KMS-11 (cell line): Measurements from ENCODE around the gene NR2E1.

Source experiments
- H2AFZ ChIP-seq: fragments of 200-600 bp; sonication (generic); 2 replicates; pipeline ENCODE4 v1.6.1; 2016; ENCODE audit warnings: antibody characterized with exemption, mixed run types, low read depth
- H3K27ac ChIP-seq: fragments of 200-600 bp; sonication (generic); 2 replicates; pipeline ENCODE4 v1.6.1; 2016; ENCODE audit warnings: mild to moderate bottlenecking, mixed run types
- H3K27me3 ChIP-seq: fragments of 200-600 bp; sonication (generic); 2 replicates; pipeline ENCODE4 v1.6.1; 2017; ENCODE audit warnings: mild to moderate bottlenecking, low read depth, mixed run types, moderate library complexity; ENCODE audit not compliant: insufficient read depth
- H3K36me3 ChIP-seq: fragments of 200-600 bp; sonication (generic); 2 replicates; pipeline ENCODE4 v1.6.1; 2017; ENCODE audit warnings: mild to moderate bottlenecking, mixed run types; ENCODE audit not compliant: insufficient read depth
- H3K4me1 ChIP-seq: fragments of 200-600 bp; sonication (generic); 2 replicates; pipeline ENCODE4 v1.6.1; 2016; ENCODE audit warnings: mild to moderate bottlenecking, low read depth, mixed run types; ENCODE audit not compliant: poor library complexity, severe bottlenecking
- H3K4me2 ChIP-seq: fragments of 200-600 bp; sonication (generic); 2 replicates; pipeline ENCODE4 v1.7.0; 2016; ENCODE audit warnings: mild to moderate bottlenecking, mixed run types
- H3K4me3 ChIP-seq: fragments of 200-600 bp; sonication (generic); IDR thresholded peaks from 2 replicates; pipeline ENCODE4 v1.6.1; 2017; ENCODE audit warnings: low read depth, low read length, mixed read lengths; ENCODE audit not compliant: insufficient read depth
- H3K79me2 ChIP-seq: fragments of 200-600 bp; sonication (generic); 2 replicates; pipeline ENCODE4 v1.6.1; 2016; ENCODE audit warnings: low read depth, mixed run types; ENCODE audit not compliant: insufficient read depth
- H3K9ac ChIP-seq: fragments of 200-600 bp; sonication (generic); 2 replicates; pipeline ENCODE4 v1.6.1; 2016; ENCODE audit warnings: mild to moderate bottlenecking, mixed run types
- H4K20me1 ChIP-seq: fragments of 200-600 bp; sonication (generic); 2 replicates; pipeline ENCODE4 v1.6.1; 2016; ENCODE audit warnings: mild to moderate bottlenecking, mixed run types; ENCODE audit not compliant: insufficient read depth
- TF ChIP-seq, protein P1 (sequence below): fragments of 200-600 bp; sonication (generic); conservative IDR thresholded peaks from 2 replicates; pipeline ENCODE4 v1.6.1; 2017; ENCODE audit warnings: low read depth, mild to moderate bottlenecking, antibody characterized with exemption, low read length, moderate library complexity, mixed read lengths

The NR2E1 gene

DNA sequence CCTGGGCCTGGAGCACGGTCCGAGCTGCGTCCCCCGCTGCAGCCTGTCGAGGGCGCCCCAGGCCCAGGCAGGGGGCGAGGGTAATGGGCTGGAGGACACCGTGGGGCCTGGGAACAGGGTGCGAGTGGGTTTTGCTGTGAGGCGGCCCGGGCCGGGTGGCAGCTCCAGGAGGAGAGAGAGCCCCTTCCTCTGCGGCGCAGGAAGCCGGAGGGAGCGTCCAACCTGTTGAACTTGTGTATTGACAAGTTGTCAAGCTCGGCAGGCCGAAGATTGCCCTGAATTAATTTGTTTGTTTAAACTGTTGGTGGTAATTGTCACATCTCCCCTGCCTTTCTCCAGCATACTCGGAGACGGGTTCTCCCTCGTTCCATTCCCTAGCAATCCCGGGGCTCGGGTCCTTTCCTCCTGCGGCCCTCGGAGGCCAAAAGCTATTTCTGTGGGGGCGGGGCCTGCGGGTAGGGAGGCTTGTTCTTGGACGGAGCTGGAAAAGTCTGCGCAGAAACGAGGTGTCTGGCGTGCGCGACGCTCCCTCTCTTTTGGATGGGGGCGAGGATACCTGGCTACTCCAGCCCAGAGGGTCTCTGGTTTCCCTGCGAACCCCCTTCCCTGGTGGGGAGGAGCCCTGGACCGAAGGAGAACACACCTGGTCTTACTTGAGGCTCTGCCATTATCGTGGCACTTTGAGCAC is 9.9 kb downstream of the NR2E1 start:
- no peak overlapping the region for H2AFZ ChIP-seq

DNA sequence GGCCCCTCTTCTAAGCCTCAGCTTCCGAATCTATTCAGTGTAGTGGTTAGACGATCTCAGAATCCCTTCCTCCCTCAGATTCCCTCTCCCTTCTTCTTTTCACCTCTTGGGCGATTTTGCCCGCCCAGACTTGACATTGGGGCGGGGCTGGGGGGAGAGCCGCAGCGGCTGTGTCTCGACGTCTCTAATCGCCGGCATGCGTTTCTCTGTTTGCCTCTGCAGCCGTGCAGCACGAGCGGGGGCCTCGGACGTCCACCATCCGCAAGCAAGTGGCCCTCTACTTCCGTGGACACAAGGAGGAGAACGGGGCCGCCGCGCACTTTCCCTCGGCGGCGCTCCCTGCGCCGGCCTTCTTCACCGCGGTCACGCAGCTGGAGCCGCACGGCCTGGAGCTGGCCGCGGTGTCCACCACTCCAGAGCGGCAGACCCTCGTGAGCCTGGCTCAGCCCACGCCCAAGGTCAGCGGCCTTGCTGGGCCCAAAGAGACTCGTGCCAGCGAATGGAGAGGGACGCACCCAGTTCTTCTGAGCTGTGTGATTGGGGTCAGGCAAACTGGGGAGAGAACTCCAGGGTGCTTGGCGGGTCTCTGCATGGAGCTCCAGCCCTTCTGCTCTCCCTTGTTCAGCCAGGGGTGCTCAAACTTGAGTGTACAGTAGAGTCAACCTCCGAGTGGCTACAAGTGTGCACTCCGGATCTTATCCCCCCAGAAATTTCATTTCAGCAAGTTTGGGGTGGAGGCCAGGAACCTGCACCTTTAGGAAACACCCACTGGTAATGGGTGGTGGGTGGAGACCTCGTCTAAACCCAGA is 10.7 kb downstream of the NR2E1 start:
- Histone ChIP-seq H3K27me3 (no peaks in the 10 kb centered on the region), H3K9ac (no peak overlapping the region), H3K79me2 (no peaks in the 10 kb centered on the region), H3K4me1 (no peaks in the 10 kb centered on the region), H4K20me1 (no peaks in the 10 kb centered on the region), H2AFZ (no peak overlapping the region), H3K4me3 (no peak overlapping the region), H3K4me2 (no peak overlapping the region), H3K27ac (no peak overlapping the region), H3K36me3 (no peaks in the 10 kb centered on the region)
- TF ChIP-seq, protein P1, sequence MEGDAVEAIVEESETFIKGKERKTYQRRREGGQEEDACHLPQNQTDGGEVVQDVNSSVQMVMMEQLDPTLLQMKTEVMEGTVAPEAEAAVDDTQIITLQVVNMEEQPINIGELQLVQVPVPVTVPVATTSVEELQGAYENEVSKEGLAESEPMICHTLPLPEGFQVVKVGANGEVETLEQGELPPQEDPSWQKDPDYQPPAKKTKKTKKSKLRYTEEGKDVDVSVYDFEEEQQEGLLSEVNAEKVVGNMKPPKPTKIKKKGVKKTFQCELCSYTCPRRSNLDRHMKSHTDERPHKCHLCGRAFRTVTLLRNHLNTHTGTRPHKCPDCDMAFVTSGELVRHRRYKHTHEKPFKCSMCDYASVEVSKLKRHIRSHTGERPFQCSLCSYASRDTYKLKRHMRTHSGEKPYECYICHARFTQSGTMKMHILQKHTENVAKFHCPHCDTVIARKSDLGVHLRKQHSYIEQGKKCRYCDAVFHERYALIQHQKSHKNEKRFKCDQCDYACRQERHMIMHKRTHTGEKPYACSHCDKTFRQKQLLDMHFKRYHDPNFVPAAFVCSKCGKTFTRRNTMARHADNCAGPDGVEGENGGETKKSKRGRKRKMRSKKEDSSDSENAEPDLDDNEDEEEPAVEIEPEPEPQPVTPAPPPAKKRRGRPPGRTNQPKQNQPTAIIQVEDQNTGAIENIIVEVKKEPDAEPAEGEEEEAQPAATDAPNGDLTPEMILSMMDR, result no peak

More for the DNA sequence above, 9.9 kb downstream of the NR2E1 start:
- H3K27me3 ChIP-seq, result no peaks in the 10 kb centered on the region
- H3K4me1 ChIP-seq, result no peaks in the 10 kb centered on the region
- H3K4me3 ChIP-seq, result no peak overlapping the region
- H3K79me2 ChIP-seq, result no peaks in the 10 kb centered on the region
- no peak overlapping the region for H3K27ac ChIP-seq
- H3K4me2 ChIP-seq, result no peak overlapping the region
- TF ChIP-seq, protein P1, result no peak
- no peak overlapping the region for H3K9ac ChIP-seq
- H4K20me1 ChIP-seq, result no peaks in the 10 kb centered on the region
- no peaks in the 10 kb centered on the region for H3K36me3 ChIP-seq

DNA sequence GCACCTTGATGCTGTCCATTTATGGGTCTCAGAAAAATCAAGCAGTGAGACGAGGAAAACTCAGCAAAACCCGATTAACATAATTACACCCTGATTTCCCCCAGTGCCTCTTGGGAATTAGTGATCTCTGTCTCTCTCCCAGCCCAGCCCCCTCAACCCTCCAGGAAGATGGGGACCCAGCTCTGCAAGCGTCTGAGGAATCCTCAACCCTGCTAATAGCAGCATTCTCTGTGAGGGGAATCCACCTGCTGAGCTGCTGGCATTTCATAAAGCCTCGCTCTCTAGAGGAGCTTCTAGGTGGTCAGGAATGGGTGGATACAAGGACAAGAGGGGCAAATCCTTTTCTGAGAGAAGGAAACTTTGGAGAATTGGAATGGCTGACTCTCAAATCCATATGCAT is 13.9 kb downstream of the NR2E1 start:
- Histone ChIP-seq H4K20me1 (no peaks in the 10 kb centered on the region), H3K79me2 (no peaks in the 10 kb centered on the region), H3K9ac (no peak overlapping the region), H3K27me3 (no peaks in the 10 kb centered on the region), H3K36me3 (no peaks in the 10 kb centered on the region), H2AFZ (no peak overlapping the region), H3K4me1 (no peaks in the 10 kb centered on the region), H3K4me2 (no peak overlapping the region), H3K27ac (no peak overlapping the region), H3K4me3 (no peak overlapping the region)
- TF ChIP-seq, protein P1, result no peak

DNA sequence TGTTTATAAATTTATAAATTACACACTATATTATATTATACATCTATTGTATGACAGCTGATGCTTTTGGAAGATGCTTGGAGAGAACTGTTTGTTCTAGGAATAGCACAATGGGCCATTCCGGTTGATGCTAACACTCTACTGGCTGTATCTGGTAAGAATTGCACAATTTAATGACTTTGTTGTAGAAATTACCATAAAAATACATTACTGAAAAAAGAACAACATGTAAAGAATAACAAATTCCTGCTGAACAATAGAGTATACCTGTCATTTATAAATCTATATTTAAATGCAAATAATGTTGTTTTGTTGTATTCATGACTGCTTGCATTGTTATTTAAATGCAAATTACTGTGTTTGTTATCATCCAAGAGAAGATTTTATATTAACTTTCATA is 14.4 kb downstream of the NR2E1 start:
- no peaks in the 10 kb centered on the region for H3K27me3 ChIP-seq
- no peak overlapping the region for H3K4me3 ChIP-seq
- H3K27ac ChIP-seq, result no peak overlapping the region
- no peak overlapping the region for H3K9ac ChIP-seq
- H2AFZ ChIP-seq, result no peak overlapping the region
- no peaks in the 10 kb centered on the region for H4K20me1 ChIP-seq
- TF ChIP-seq, protein P1, result no peak
- H3K79me2 ChIP-seq, result no peaks in the 10 kb centered on the region
- H3K36me3 ChIP-seq, result no peaks in the 10 kb centered on the region
- no peaks in the 10 kb centered on the region for H3K4me1 ChIP-seq
- no peak overlapping the region for H3K4me2 ChIP-seq
